LNCaP clone FGC (cell line): Measurements from ENCODE around the gene MYOD1.

Experiments
- DNase-seq: peaks from one replicate; pipeline ENCODE4 v3.0.0-alpha.2; 2011; ENCODE audit warnings: low read depth
- H3K4me3 ChIP-seq: 2 replicates; pipeline ENCODE4 v1.5.1; 2011; ENCODE audit warnings: mild to moderate bottlenecking, low read depth, low read length, control low read depth
- CTCF ChIP-seq: IDR thresholded peaks from 2 replicates; pipeline ENCODE4 v1.5.1; 2012; ENCODE audit warnings: mild to moderate bottlenecking; ENCODE audit not compliant: control insufficient read depth, insufficient read depth; ENCODE audit errors: extremely low read depth

The MYOD1 gene

GRCh38 chr11:17703951-17704350 lies 15.4 kb upstream of the MYOD1 start:
- DNase-seq, result no peak
- no peak for TF ChIP-seq CTCF

DNA sequence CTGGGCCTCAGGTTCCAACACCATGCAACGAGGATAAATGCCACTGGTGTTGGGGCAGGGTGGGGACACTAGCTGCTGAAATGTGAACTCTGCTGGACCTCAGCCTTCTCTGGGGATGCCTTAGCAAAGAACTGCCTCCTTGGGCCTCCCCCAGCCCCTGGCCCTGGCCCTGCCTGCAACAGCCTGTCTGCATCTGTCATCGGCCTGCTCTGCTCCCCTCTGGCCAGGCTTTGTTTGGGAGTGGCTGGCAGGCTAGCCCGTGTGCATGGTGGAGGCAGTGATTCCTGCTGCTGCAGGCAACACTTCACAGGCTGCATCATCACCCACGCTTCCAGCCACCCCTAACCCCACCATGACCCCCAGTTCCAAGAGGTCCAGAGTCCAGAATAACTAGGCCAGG lies 11.5 kb upstream of the MYOD1 start:
- DNase-seq, result no peak
- H3K4me3 ChIP-seq, result no peak overlapping the region
- no peak for TF ChIP-seq CTCF

More at GRCh38 chr11:17703951-17704350, 15.4 kb upstream of the MYOD1 start:
- no peak overlapping the region for H3K4me3 ChIP-seq

GRCh38 chr11:17711836-17712235 lies 7.5 kb upstream of the MYOD1 start:
- DNase-seq, result no peak
- no peak for TF ChIP-seq CTCF
- H3K4me3 ChIP-seq, result no peak overlapping the region

- no peak overlapping the region for H3K4me3 ChIP-seq
- DNase-seq, result no peak
- TF ChIP-seq CTCF, result no peak
Measured at GRCh38 chr11:17713851-17714250, 5.5 kb upstream of the MYOD1 start.

DNA sequence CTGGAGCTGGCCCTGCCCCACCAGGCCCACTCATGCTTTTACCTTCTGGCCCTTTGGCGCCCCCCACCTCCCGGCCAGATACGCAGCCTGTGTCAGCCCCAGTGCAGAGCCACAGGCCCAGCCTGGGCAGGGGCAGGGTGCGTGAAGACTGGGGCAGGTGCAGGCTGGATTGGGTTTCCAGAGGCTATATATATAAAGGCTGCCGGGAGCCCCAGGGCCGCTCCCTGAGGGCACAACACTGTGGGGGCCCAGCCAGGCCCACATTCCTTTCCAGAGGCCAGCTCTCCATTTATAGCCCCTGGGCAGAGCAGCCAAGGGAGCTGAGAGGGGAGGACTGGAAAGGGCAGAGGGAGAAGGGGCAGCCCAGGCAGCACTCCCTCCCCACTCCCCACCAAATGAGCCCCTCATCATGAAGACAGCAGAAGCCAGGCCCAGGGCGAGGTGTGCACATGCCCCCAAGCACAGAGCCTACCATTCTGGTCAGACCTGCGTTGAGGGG lies 5.0 kb upstream of the MYOD1 start:
- no peak for TF ChIP-seq CTCF
- no peak for DNase-seq
- H3K4me3 ChIP-seq, result no peak overlapping the region

- no peak for DNase-seq
- TF ChIP-seq CTCF, result no peak
- H3K4me3 ChIP-seq, result no peak overlapping the region
Measured at GRCh38 chr11:17714870-17715269, 4.5 kb upstream of the MYOD1 start.

DNA sequence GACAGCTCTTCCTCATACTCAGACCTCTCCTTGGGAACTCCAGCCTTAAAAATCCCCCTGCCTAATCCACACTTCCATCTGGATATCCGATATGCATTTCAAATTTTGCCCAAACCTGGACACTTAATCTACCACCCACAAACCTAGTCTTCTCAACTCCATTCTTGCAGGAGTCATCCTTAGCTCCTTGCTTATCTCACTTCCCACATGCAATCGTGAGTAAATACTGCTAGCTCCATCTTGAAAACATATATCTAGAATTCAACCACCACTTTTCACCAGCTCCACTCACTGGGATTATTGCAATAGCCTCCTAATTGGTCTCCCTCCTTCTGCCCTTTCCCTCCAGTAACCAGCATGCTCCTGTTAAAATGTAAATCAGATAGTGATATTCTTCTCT lies 2.6 kb upstream of the MYOD1 start:
- no peak for TF ChIP-seq CTCF
- H3K4me3 ChIP-seq, result no peak overlapping the region
- no peak for DNase-seq
